ENCODE measurements around the gene TUB. TPM values are rescaled to one million over a fixed set of nuclear protein-coding genes. Genes with fewer than 3 reads are reported as not detected.

TUB gene
- total and polyA plus RNA-seq, 10 donors, result 0.17 to 3.2 (median 1.8) TPM

- TF ChIP-seq, protein P1, sequence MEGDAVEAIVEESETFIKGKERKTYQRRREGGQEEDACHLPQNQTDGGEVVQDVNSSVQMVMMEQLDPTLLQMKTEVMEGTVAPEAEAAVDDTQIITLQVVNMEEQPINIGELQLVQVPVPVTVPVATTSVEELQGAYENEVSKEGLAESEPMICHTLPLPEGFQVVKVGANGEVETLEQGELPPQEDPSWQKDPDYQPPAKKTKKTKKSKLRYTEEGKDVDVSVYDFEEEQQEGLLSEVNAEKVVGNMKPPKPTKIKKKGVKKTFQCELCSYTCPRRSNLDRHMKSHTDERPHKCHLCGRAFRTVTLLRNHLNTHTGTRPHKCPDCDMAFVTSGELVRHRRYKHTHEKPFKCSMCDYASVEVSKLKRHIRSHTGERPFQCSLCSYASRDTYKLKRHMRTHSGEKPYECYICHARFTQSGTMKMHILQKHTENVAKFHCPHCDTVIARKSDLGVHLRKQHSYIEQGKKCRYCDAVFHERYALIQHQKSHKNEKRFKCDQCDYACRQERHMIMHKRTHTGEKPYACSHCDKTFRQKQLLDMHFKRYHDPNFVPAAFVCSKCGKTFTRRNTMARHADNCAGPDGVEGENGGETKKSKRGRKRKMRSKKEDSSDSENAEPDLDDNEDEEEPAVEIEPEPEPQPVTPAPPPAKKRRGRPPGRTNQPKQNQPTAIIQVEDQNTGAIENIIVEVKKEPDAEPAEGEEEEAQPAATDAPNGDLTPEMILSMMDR (IDR thresholded peaks at IDR 0.05 in 8 of 11, conservative IDR thresholded peaks at IDR 0.05 in 3 of 11), result no peak
- no peak for TF ChIP-seq POLR2A (IDR thresholded peaks at IDR 0.05)
- TF ChIP-seq POLR2AphosphoS5 (IDR thresholded peaks at IDR 0.05), result no peak
- no peak overlapping the region for H3K27ac ChIP-seq
- no peak overlapping the region for H3K4me3 ChIP-seq
- H3K4me1 ChIP-seq, result peaks cover 4 to 9% (median 8%) of the 10 kb centered on the region in 6 donors
- peak; percentile 42 for DNase-seq
- H3K9me3 ChIP-seq, result no peaks in the 10 kb centered on the region
- H3K36me3 ChIP-seq, result no peaks in the 10 kb centered on the region
- 85 to 87% (median 86%) methylated on average over 5 of the region's 5 CpGs for WGBS, 5 donors
- peaks cover 0 to 29% (median 10%) of the 10 kb centered on the region in 7 donors for H3K27me3 ChIP-seq (replicated peaks in 1 of 7)
- intact Hi-C loops (cut with DNase I; ENCODE audit: low total_unique reads), result loop anchor here (10.0 kb wide), 1 partner anchor 58 kb away; no protein-coding TSS in a partner anchor
Observed at GRCh38 chr11:8036986-8037385, 44.0 kb upstream of the TUB start.

DNA sequence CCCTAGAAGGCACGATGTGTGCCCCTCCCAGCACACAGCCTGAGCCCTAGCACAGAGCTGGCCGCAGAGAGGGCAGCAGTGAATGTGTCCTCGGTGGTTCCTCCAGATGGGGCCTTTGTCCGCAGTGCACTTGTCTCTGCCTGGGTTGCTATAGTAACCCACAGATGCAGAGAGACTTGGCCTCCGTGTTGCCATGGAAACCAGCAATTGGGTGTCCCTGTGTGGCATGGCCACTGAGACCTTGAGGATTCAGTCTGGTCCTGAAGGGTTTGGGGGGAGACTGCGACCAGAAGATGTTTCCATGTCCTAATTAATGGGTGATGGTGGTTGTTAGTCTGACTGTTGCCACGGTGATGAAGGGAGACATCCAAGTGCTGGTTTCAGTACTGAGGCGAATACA lies 42.6 kb upstream of the TUB start:
- Histone ChIP-seq H3K9me3 (no peaks in the 10 kb centered on the region), H3K4me1 (peaks cover 0 to 3% (median 1%) of the 10 kb centered on the region in 6 donors), H3K27ac (no peak overlapping the region), H3K36me3 (no peaks in the 10 kb centered on the region), H3K27me3 (replicated peaks in 1 of 7) (peaks cover 0 to 15% (median 0%) of the 10 kb centered on the region in 7 donors), H3K4me3 (no peak overlapping the region)
- WGBS, 5 donors, result 75 to 85% (median 81%) methylated on average over 3 to 8 of the region's 8 CpGs
- intact Hi-C loops (cut with DNase I; ENCODE audit: low total_unique reads), result loop anchor here (10.0 kb wide), 1 partner anchor 56 kb away; no protein-coding TSS in a partner anchor
- TF ChIP-seq, protein P1 (IDR thresholded peaks at IDR 0.05 in 8 of 11, conservative IDR thresholded peaks at IDR 0.05 in 3 of 11), result no peak
- no peak for TF ChIP-seq POLR2A (IDR thresholded peaks at IDR 0.05)
- no peak for TF ChIP-seq POLR2AphosphoS5 (IDR thresholded peaks at IDR 0.05)
- DNase-seq, result peak; percentile 25

- DNase-seq, result peak; percentile 40
- Histone ChIP-seq H3K9me3 (no peaks in the 10 kb centered on the region), H3K27ac (no peak overlapping the region), H3K27me3 (replicated peaks in 1 of 7) (peaks cover 0 to 9% (median 0%) of the 10 kb centered on the region in 7 donors), H3K4me1 (no peaks in the 10 kb centered on the region), H3K36me3 (no peaks in the 10 kb centered on the region), H3K4me3 (no peak overlapping the region)
- TF ChIP-seq POLR2AphosphoS5 (IDR thresholded peaks at IDR 0.05) (no peak), POLR2A (IDR thresholded peaks at IDR 0.05) (no peak)
- TF ChIP-seq, protein P1 (IDR thresholded peaks at IDR 0.05 in 8 of 11, conservative IDR thresholded peaks at IDR 0.05 in 3 of 11), result no peak
- intact Hi-C loops (cut with DNase I; ENCODE audit: low total_unique reads), result loop anchor here (10.0 kb wide), 1 partner anchor 56 kb away; no protein-coding TSS in a partner anchor
- 68 to 83% (median 72%) methylated on average over 9 to 12 of the region's 12 CpGs for WGBS, 5 donors
Observed at GRCh38 chr11:8038811-8039529, 42.0 kb upstream of the TUB start.

DNA sequence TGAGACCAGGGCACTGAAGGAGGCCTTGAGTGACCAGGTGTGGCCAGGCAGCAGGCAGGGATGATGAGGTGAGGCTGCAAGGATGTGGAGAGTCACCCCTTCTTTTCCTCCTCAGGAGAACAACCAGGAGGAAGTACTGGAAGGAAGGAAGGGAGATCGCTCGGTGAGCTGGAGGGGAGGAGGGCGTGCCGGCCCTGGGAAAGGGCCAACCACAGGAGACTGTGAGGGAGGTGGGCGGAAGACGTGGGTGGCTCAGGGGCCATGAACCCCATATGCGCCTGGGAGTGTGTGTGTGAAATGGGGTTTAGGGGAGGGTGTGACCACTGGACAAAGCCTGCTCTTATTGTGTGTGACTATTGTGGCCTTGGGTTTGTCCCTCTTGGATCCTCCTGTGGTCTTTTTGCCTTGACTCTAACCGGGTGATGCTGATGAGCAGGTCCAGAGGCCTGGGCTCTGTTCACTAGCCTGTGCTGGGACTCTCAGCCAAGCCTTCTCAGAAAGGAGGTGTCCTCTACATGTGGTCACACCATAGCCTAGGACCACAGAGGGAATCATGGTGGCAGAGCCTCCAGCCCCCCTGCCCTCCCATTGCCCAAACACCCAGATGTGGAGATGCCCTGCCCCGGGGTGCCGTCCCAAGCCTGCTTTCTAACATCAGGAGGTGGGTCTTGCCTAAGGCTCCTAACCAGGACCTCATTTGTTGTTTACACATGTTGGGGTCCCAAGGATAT lies 41.3 kb upstream of the TUB start:
- Histone ChIP-seq H3K9me3 (no peaks in the 10 kb centered on the region), H3K4me3 (no peak overlapping the region), H3K4me1 (no peaks in the 10 kb centered on the region), H3K36me3 (no peaks in the 10 kb centered on the region), H3K27ac (no peak overlapping the region), H3K27me3 (replicated peaks in 1 of 7) (peaks cover 0 to 8% (median 0%) of the 10 kb centered on the region in 7 donors)
- 65 to 84% (median 72%) methylated on average over 8 to 10 of the region's 10 CpGs for WGBS, 5 donors
- intact Hi-C loops (cut with DNase I; ENCODE audit: low total_unique reads), result loop anchor here (10.0 kb wide), 1 partner anchor 55 kb away; no protein-coding TSS in a partner anchor
- TF ChIP-seq, protein P1 (IDR thresholded peaks at IDR 0.05 in 8 of 11, conservative IDR thresholded peaks at IDR 0.05 in 3 of 11), result no peak
- TF ChIP-seq POLR2AphosphoS5 (IDR thresholded peaks at IDR 0.05) (no peak), POLR2A (IDR thresholded peaks at IDR 0.05) (no peak)
- DNase-seq, result peak; percentile 47

Measured in spleen (tissue), 11 donors.